Globus pallidus (tissue), 1 donor: ENCODE data around the gene FAH.

Experiments
- DNase-seq: peaks from one replicate; pipeline ENCODE4 v3.0.0-alpha.2; 2015; ENCODE audit warnings: low spot score

The FAH gene

GRCh38 chr15:80173022-80173759 is 20.4 kb downstream of the FAH start:
- no peak for DNase-seq

- DNase-seq = no peak
These were observed 21.4 kb downstream of the FAH start for GRCh38 chr15:80174017-80174746.

DNA sequence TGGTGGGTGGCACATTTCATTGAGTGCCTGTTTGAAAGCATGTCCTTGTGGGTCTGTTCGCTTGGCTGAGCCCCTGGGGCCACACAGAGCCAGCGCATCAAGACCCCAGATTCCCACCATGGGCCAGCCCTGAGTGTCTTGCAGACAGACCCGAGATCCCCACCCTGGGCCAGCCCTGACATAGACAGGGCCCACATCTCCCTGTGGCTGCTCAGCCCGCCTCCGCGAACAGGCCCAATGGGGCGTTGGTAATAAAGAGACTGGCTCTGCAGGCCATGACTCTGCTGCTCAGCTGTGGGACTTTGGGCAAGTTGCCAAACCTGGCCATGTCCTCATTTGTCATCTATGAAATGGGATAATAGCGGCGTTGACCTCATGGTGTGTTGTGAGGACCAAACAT is 22.6 kb downstream of the FAH start:
- no peak for DNase-seq

DNA sequence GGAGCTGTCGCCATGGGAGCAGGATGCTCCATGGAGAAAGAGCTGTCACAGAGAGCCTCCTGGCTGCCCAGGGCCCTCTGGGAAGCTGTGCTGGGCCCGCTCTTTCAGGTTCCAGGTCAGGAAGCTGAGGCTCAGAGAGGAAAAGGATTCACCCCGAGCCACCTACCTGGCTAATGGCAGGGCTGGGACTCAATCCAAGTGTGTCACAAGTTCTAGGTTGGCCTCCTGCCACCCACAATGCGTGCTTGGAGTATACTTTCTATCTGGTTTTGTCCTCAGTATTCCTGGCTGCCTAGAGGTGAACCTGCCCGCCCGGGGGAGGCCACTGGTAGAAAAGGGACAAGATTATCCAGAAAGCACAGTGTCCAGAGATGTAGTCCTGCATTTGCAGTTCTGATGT is 23.6 kb downstream of the FAH start:
- no peak for DNase-seq

DNA sequence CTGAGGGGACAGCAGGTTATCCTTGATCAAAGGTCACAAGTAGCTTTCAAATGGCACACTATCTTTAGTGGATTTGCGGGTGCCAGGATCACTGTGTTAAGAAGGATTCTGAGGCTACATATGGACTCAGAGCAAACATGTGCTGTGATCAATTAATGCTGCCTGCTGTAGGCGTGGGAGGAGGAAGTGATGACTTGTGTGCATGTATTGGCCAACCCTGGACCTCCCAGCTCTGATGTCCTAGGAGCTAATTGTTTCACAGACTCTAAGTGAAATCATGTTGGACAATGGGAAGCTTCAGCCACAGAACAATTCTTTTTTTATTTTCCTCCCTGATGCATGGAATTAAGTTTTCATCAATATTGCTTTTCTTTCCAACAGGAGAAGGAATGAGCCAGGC is 24.4 kb downstream of the FAH start:
- no peak for DNase-seq

GRCh38 chr15:80179025-80179759 is 26.4 kb downstream of the FAH start:
- no peak for DNase-seq

DNA sequence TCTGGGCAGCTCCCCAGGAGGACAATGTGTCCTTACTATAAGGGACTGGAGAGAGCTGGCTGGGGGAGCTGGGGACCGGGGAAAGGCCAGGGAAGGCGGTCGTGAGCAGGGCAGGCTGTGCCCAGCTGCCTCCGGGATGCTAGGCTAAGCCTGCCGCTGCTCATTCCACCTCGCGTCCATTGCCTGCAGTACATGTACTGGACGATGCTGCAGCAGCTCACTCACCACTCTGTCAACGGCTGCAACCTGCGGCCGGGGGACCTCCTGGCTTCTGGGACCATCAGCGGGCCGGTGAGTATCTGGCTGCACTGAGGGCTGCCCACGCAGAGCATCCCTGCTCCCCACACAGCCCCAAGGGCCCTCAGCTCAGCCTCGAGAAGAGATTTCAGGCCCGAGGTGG is 27.1 kb downstream of the FAH start:
- DNase-seq = no peak

DNA sequence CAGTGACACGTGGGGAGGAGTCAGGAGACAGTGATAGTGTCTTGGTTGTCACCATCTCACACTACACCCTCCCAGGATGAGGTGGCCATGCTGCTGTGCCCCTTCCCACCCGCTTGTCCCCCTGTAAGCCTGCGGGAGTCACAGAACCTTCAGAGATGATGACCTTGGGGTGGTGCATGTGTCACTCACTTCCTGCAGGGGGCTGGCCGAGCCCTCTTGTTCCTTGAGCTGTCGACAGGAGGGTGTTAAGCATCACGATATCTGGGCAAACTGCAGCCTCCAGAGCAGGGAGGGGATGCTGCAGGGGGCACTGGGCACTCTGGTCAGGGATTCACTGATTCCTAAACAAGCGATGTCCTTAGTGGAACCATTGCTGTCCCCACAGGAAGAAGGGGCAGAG is 27.7 kb downstream of the FAH start:
- DNase-seq = no peak

DNA sequence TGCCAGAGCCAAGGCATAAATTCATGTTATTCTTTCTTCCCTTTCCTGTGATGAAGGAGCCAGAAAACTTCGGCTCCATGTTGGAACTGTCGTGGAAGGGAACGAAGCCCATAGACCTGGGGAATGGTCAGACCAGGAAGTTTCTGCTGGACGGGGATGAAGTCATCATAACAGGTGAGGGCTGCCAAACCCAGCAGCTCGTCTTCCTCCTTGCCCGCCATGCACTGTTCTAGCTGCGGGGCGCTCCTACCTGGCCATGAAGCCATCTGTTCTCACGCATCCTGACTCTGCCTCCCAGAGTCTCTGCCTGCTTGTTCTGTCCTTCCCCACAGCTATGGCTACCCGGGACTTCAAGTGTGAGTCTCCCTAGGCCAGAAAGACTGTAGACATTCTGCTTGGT is 28.2 kb downstream of the FAH start:
- DNase-seq = no peak

DNA sequence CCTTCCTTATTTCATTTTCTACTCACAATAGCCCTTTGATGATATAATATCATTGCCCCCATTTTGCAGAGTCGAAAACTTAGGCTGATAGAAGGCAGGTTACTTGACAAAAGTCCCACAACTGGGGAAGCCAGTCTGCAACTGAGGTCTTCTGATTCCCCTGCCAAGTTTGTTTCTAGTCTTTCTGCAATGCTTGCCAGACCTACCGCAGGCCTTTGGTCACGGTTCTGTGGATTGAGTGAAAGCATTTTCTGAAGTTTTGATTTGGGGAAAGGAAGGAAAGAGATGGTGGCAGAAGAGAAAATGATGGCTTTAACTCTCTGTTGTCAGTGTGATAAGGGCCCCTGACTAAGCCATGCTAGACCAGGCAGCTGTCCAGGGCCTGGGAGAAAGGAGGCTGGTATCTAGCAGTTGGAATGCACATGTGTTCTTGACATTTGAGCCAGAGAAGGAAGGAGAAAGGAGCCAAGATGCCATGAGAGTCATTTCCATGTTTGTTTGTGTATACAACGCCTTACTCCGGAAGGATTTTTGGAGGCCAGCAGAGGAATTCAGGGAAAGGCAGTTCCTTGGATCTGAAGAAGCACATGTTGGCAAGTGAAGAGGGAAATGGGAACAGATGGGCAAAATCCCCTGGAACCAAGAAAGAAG is 29.9 kb downstream of the FAH start:
- no peak for DNase-seq

DNA sequence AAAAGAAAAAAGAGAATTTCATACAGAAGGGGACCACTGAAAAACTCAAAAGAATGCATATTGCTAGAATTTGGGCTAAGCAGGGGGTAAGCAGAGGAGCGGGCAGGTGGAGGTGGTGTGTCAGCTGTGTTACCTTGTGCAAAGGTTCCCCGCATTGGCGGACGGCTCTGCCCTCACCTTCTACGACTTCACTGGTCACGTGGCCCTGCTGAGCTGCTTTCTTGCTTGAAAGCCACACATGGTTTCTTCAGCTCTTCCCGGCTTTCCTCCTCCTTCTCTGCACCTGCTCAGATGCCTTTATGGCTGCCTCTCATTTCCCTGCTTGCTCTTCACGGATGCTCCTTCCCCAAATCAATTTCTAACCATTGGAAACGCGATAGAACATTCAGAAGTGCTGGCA is 30.5 kb downstream of the FAH start:
- no peak for DNase-seq

DNA sequence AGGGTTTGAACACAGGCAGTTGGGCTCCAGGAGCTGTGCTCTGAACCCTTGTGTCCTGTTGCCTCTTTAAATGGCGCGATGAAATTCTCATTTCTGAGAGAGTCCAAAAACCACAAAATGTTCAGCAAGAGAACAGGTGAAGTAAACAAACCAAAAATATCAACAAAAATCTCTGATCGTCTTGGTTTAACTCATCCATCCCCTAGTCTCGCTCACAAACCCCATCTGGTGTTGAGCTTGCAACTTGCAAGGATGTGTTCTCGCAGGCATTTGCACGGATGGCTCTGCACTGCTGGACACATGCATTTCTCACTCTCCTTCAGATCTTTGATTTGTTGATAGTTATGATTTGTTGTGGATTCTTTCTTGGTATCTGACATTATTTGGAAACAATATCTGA is 31.1 kb downstream of the FAH start:
- DNase-seq = no peak

DNA sequence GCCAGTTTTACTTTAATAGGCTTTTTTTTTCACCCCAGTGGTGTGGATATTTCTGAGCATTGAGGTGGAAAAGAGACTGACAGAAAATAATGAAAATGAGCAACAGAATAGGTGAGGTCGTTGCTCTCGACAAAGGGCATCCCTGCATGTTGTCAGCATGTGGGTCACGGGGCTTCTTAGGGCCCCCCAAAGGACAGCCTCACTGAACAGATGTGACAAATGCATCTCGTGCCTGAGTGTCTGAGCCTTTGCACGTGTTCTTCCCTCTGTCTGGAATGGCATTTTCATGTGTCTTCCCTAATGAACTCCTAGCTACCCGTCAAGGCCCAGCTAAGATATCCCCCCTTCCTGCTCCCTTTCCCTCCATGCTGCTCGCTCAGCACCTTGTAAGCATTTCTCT is 31.8 kb downstream of the FAH start:
- no peak for DNase-seq

- DNase-seq = no peak
These were observed 32.4 kb downstream of the FAH start for GRCh38 chr15:80185152-80185551.

DNA sequence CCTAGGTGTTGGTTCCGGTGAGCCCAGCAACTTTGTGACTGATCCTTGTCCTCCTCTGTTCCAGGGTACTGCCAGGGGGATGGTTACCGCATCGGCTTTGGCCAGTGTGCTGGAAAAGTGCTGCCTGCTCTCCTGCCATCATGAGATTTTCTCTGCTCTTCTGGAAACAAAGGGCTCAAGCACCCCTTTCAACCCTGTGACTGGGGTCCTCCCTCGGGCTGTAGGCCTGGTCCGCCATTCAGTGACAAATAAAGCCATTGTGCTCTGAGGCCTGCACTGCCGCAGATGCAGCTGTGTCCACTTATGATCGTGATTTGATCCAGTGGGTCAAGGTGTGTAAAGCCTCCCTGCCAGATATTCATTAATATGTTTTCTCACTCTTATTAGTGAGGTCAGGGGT is 33.3 kb downstream of the FAH start:
- peak; percentile 26 for DNase-seq

DNA sequence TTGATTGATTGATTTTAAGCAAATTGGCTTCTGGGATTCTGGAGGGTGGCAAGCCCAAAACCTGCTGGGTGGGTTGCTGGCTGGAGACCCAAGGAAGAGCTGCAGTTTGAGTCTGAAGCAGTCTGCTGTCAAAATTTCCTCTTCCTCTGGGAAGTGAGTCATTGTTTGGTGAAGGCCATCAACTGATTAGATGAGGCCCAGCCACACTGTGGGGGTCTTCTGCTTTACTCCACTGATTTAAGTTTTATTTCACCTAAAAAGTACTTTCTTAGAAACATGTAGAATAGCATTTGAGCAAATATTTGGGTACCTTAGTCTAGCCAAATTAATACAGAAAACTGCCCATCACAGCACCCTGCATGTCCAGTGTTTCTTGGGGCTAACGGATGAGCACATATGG is 33.8 kb downstream of the FAH start:
- DNase-seq = no peak

DNA sequence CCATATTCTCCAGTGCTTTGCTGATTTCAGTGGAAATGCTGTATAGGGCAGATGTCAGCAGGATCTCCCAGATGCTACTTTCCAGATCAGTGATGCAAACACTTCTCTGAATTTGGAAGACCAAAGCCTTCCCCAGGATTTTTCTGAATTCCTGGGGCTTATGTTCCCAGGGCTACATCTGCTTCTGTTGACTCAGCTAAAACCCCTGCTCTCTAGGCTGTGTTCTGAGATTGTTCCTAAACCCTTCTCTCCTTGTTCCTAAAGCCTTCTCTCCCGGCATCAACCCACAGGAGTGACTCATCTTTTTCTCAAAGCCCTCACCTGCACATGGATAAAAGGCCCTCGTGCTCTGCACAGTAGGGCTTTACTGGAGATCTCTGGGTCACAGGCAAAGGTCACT is 35.5 kb downstream of the FAH start:
- no peak for DNase-seq

DNA sequence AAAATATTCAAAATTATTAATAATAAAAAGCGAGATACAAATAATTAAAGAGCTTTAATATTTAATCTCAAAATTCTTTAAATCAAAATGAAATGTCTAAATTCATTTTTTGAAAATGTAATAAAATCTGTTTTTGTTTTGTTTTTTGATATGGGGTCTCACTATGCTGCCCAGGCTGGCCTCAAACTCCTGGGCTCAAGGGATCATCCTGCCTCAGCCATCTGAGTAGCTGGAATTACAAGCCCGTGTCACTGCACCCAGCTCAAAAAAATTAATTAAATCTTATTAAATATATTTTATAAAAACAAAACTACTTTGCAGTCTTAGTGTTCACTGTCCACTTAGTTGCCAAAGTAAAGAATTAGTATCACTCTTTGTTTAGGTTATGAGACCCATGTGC is 38.4 kb downstream of the FAH start:
- DNase-seq = no peak

DNA sequence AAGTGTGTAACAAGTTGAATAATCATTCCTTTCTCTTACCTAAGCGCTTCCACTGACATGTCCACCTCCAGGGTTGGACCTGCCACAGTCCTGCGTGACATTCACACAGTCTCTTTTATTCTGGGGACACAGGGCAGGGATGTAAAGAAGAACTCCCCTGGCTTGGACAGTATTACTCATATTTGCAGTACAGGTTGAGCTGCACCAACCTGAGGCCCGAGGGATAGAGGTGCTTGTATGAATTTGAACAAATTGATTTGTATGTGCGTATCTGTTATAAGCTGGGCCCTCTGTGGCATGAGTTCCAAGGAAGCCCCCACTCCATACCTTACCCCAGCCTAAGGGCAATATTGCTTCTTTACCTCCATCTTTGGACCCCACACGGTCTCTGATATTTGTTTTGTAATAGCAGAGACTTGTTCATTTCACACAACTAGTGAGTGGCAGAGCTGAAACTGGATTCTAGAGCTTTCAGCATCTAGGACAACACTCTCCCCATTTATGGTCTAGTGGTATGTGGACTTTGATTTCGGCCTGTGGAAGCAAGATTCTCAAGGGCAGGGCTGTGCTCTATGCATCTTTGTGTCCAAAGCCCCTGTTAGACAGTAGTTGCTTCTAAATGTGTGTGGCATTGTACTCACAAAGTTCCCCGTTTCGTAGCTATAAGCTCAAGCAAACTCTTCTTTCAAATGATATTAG is 39.2 kb downstream of the FAH start:
- DNase-seq = no peak

DNA sequence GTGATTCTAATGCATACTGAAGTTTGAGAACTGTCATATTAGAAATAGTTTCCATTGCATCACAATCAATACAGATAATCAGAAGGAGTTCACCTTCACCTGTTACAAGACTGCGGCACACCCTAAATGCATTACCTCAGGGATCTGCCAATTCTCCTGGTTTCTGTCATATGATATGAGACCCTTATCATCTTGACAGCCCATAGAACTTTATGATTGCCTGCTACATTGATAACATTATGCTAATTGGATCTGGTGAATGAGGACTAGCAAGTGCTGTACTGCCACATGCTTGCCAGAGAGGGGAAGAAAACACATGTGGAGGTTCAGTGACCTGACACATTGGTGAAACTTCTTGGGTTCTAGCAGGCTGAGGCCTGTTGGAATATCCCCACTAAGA is 41.4 kb downstream of the FAH start:
- DNase-seq = no peak

GRCh38 chr15:80194914-80195313 is 42.1 kb downstream of the FAH start:
- no peak for DNase-seq

DNA sequence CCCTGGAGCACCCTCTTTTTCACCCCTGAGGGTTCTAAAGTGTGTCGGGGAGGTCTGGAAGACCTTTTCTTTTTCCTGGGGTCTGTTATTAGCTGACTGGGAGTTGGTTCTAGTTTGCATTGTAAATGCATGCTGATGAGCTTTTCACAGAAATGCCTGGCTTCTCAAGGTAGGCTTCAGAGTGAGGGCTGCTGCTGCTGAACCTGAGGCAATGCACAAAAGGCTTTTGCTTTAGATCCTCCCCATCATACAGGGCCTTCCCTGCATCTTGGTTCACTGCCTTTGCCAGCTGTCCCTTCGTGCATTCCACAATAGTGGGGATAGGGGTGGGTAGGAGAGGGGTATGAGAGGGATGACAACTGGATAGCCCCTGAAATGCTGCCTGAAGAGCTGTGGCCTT is 46.6 kb downstream of the FAH start:
- no peak for DNase-seq
